Measurements from ENCODE around the gene DTL.
"Not testable (repeated sequence)": the region's sequence is repeated elsewhere in the genome, so short reads cannot be mapped to it uniquely, and the experiment has no call there.

Gene DTL, protein sequence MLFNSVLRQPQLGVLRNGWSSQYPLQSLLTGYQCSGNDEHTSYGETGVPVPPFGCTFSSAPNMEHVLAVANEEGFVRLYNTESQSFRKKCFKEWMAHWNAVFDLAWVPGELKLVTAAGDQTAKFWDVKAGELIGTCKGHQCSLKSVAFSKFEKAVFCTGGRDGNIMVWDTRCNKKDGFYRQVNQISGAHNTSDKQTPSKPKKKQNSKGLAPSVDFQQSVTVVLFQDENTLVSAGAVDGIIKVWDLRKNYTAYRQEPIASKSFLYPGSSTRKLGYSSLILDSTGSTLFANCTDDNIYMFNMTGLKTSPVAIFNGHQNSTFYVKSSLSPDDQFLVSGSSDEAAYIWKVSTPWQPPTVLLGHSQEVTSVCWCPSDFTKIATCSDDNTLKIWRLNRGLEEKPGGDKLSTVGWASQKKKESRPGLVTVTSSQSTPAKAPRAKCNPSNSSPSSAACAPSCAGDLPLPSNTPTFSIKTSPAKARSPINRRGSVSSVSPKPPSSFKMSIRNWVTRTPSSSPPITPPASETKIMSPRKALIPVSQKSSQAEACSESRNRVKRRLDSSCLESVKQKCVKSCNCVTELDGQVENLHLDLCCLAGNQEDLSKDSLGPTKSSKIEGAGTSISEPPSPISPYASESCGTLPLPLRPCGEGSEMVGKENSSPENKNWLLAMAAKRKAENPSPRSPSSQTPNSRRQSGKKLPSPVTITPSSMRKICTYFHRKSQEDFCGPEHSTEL

GRCh38 chr1:212035123-212035834 lies at the start of gene DTL, which contains the start of gene INTS7:
Gene DTL (plus strand): TSS chr1:212035748. CDS start chr1:212035891, 143 bp downstream.
Gene INTS7 (minus strand): TSS chr1:212035557. CDS start chr1:212035437, 120 bp downstream.
- DNase-seq = peak; percentile 99

DNA sequence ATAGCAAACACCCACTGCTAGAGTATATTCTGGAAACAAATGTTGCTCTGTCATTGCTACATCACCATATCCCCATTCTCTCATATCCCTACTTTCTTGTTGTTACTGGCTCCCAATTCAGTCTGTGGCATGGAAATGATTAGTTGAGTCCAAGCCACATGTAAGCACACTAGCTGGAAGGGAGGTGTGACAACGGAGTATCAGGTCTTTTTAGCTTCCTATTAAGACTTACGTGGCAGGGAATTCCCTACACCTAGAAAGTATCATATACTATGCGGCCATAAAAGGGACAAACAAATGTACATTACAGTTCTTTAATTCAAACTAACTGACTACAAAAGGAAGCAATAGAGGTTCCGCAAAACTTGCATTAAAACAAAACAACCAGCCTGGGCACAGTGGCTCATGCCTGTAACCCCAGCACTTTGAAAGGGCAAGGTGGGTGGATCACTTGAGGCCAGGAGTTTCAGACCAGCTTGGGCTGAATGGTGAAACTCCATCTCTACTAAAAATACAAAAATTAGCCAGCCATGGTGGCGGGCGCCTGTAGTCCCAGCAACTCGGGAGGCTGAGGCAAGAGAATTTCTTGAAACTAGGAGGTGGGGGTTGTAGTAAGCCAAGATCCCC lies 48.8 kb upstream of the DTL start:
- no peak for DNase-seq

- no peak for DNase-seq
Observed at GRCh38 chr1:211991695-211992094, 43.9 kb upstream of the DTL start.

DNA sequence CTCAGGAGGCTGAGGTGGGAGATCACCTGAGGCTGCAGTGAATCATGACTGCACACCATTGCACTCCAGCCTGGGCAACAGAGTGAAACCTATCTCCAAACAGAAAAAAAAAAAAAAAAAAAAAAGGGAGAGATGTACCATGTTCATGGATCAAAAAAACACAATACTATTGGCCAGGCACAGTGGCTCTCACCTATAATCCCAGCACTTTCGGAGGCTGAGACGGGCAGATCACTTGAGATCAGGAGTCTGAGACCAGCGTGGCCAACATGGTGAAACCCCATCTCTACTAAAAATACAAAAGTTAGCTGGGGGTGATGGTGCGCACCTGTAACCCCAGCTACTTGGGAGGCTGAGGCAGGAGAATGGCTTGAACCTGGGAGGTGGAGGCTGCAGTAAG lies 38.1 kb upstream of the DTL start:
- not testable (repeated sequence) for DNase-seq

DNA sequence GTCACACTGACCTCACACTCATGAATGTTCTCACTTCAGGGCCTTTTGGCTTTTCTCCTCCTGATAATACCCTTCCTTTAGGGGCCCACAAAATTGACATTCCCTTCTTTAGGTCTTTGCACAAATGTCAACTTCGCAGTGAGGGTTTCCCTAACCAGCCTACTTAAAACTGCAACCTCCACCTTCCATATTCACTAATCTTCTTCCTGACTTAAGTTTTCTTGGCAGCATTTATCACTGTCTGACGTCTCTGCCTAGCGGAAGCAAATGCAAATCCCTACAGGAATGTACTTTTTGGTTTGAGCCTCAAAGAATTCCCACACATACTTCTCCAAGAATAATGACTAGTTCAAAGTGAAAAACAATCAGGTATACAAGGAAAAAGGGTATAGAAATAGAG lies 33.0 kb upstream of the DTL start:
- no peak for DNase-seq

- no peak for DNase-seq
Observed at GRCh38 chr1:212004895-212005608, 30.5 kb upstream of the DTL start.

DNA sequence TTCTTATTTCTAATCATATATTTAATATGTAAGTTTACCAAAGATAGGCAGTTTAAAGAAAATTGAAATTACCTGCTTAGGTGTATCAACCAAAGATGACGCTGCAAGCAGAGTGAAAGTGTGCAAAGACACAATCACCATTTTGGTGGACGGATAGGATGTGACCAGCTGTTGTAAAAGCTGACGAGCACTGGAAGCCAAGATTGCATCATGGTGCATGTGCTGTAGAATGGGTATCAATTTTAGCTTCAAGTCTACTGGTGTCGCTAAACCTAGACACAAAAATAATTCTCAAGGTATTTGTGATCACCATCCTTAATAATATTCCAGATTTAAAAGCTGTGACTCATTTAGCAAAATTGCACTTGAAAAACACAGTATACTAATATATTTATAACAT lies 28.4 kb upstream of the DTL start:
- DNase-seq = no peak

DNA sequence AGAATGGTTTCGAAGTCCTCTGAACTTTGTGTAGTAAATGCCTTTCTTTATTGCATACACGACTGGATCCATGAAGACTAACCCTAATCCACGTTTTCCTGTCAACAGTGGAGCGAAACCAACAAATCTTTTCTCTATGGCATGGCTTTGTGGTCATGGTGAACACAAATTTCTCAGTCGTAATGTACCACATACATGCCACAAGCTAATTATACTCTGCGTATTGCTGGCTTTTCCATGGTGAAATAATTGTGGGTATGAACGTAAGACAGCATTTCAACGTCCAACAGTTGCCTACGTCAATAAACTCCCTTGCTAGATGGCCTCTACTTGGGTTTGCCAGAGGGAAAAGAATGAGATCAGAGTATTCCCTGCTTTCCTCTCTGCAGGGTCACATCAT lies 27.7 kb upstream of the DTL start:
- DNase-seq = no peak

DNA sequence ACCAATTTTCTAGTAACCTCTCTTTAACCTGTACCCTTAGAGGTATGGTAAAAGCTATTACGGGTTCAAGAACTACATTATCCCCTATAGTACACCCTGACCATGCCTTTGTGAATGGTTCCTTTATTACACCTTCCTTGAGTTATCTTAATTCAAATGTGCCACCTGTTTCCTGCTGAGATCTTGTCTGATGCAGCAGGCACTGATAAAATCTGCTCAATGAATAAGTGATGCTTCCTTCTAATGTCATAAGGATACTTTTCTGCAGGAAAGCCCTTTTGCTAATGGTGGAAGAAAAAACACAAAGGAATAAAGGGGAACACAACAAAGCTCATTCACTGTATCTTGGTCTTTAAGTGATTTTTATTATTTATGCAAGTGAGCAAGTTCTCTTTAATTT lies 26.0 kb upstream of the DTL start:
- DNase-seq = no peak

GRCh38 chr1:212010004-212010403 lies 25.5 kb upstream of the DTL start:
- no peak for DNase-seq

DNA sequence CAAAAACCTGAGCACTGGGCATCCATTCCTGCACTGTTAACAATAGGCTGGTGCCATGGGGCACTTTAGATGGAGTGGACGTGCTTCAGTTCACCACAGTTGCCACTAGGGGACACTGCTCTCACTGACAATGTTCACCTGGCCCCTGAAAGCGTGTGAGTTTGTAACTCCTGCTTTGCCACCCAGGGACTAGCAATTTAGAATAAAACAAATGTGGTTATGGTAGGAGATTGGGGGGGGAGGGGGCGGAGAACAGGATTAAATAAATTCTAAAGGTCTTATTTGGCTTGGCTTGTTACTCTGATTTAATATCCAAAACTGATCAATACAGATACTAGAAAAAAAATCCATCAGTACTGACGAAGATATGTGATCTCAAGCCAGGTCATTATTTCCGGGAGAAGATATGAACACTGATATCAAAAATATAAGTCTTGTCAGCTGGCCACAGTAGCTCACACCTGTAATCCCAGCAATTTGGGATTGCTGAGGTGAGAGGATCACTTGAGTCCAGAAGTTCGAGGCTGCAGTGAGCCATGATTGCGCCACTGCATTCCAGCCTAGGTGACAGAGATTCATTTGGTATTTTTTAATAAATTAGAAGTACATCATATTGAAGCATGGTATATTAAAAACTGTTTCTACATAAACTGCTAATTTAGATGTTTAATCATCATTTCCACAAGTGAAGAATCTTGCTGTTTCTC lies 23.4 kb upstream of the DTL start:
- DNase-seq = peak; percentile 79

DNA sequence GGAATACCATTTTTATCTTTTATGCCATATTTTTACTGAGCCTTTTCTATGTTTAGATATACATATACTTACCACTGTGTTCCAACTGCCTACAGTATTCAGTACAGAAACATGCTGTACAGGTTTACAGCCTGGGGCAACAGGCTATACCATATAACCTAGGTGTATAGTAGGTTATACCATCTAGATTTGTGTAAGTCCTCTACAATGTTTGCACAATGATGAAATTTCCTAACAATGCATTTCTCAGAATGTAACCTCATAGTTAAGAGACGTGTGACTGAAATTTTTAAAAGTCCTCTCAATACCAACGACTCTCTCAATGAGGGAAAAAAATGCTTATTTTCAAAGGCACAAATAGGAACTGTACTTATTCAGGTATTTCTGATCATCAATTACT lies 21.9 kb upstream of the DTL start:
- no peak for DNase-seq

- DNase-seq = no peak
Observed at GRCh38 chr1:212020975-212021374, 14.6 kb upstream of the DTL start.

GRCh38 chr1:212021563-212021962 lies 14.0 kb upstream of the DTL start:
- DNase-seq = no peak

DNA sequence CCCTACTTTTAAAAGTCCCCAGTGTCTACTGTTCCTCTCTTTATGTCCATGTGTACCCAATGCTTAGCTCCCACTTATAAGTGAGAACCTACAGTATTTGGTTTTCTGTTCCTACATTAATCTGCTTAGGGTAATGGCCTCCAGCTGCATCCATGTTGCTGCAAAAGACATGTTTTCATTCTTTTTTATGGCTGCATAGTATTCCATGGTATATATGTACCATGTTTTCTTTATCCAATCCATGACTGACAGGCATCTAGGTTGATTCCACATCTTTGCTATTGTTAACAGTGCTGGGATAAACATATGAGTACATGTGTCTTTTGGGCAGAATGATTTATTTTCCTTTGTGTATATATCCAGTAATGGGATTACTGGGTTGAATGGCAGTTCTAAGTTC lies 12.6 kb upstream of the DTL start:
- DNase-seq = not testable (repeated sequence)

DNA sequence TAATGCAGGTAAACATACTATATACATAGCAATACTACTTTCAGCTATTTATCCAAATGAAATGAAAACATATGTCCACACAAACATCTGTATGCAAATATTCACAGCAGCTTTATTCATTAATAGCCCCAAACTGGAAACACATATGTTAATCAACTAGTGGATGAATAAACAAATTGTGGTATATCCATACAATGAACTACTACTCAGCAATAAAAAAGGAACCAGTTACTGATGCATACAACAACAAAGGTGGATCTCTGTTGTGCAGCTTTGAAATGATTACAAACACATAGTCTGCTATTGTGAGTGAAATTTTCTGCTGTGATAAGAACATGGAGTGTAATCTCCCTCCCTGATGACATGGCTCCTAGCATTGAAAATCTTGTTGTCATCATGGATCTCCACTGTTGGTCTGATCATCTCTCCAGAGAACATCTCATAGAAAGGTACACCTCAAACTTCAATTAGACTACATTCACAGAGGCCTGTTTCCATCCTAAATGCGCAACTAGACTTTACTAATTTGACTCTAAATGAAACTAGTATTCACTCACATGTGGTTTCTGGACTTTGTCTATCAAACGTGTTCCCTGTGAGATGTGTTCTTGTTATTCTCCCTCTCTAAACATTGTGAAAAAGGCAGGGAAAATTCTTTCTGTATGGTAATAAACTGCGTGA lies 10.9 kb upstream of the DTL start:
- no peak for DNase-seq

DNA sequence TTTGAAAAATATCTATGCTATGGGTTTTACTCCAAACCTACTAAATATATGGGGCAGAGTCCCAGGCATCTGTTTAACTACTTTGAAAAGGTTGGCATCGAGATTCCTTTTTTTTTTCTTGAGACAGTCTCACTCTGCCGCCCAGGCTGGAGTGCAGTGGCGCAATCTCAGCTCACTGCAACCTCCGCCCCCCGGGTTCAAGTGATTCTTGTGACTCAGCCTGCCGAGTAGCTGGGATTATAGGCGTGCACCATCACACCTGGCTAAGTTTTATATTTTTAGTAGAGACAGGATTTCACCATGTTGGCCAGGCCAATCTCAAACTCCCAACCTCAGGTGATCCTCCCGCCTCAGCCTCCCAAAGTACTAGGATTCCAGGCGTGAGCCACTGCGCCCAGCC lies 7.8 kb upstream of the DTL start:
- not testable (repeated sequence) for DNase-seq

GRCh38 chr1:212030936-212031528 lies 4.5 kb upstream of the DTL start:
- DNase-seq = no peak

GRCh38 chr1:212034516-212035122 lies 929 bp upstream of the DTL start:
- no peak for DNase-seq
